GM12891 (cell line): ENCODE measurements around the gene OXT.
"Not testable (repeated sequence)": the region's sequence is repeated elsewhere in the genome, so short reads cannot be mapped to it uniquely, and the experiment has no call there.

ENCODE experiments used
- DNase-seq: peaks from one replicate; pipeline ENCODE4 v3.0.0; 2011; ENCODE audit warnings: low spot score; ENCODE audit not compliant: insufficient read length
- FAIRE-seq: peaks from 2 replicates; lab custom pipeline; 2011; peaks lifted over from hg19 to GRCh38; lab: Jason Lieb, UNC
- PAX5 ChIP-seq: IDR thresholded peaks from 2 replicates; pipeline ENCODE4 v1.6.1; 2011; ENCODE audit warnings: low read length, moderate library complexity, mild to moderate bottlenecking; ENCODE audit not compliant: insufficient read depth, severe bottlenecking
- POLR2A ChIP-seq: IDR thresholded peaks from 2 replicates; pipeline ENCODE4 v1.6.1; 2011; ENCODE audit warnings: low read depth, low read length, control low read depth
- POLR2AphosphoS5 ChIP-seq: IDR thresholded peaks from 2 replicates; pipeline ENCODE4 v1.6.1; 2011; ENCODE audit warnings: low read depth, low read length, control low read depth
- POU2F2 ChIP-seq: IDR thresholded peaks from 2 replicates; pipeline ENCODE4 v1.6.1; 2011; ENCODE audit warnings: low read depth, mild to moderate bottlenecking, control low read depth, low read length, moderate library complexity
- SPI1 ChIP-seq: IDR thresholded peaks from 2 replicates; pipeline ENCODE4 v1.6.1; 2011; ENCODE audit warnings: low read depth, low read length, control low read depth
- TAF1 ChIP-seq: IDR thresholded peaks from 2 replicates; pipeline ENCODE4 v1.6.1; 2011; ENCODE audit warnings: low read depth, low read length, control low read depth

OXT gene

DNA sequence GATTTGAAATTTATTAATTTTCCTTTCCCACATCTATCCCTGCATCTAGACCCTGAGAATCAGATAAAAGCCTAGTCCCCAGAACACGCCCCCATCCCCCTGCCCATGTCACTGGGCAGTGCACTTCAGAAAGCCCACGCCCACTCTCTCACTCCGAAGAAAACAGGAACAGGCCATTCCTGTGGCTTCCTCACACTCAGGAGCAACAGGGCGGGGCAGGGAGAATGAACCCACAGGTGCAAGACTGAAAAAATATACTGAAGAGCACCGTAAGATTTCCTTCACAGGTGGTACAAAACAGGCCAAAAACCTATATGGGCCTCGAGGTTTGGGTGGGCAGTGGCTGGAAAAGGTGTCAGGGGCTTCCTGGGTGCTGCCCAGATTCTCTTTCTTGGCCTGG is 3.4 kb downstream of the OXT start:
- TF ChIP-seq SPI1 (0 out of 2 replicates have a peak, but pooled peaks have one; percentile 7), POU2F2 (no peak)
- DNase-seq (no peak), FAIRE-seq (no peak)

GRCh38 chr20:3075315-3075714 is 3.9 kb downstream of the OXT start:
- not testable (repeated sequence) for DNase-seq, FAIRE-seq

GRCh38 chr20:3077618-3078134 is 6.3 kb downstream of the OXT start:
- TF ChIP-seq TAF1 (no peak), SPI1 (no peak), POLR2AphosphoS5 (no peak), POU2F2 (no peak), POLR2A (no peak)
- no peak for DNase-seq
- no peak for FAIRE-seq

GRCh38 chr20:3080939-3081388 is 9.5 kb downstream of the OXT start:
- no peak for FAIRE-seq
- TF ChIP-seq POLR2AphosphoS5: no peak
- TF ChIP-seq POLR2A: no peak
- TF ChIP-seq TAF1: no peak
- TF ChIP-seq SPI1: no peak
- TF ChIP-seq PAX5: no peak
- no peak for TF ChIP-seq POU2F2
- no peak for DNase-seq

GRCh38 chr20:3081641-3082040 is 10.2 kb downstream of the OXT start:
- no peak for TF ChIP-seq POLR2A
- DNase-seq (no peak), FAIRE-seq (no peak)

- no peak for DNase-seq
- TF ChIP-seq POU2F2: no peak
- no peak for TF ChIP-seq POLR2A
- TF ChIP-seq POLR2AphosphoS5: no peak
- TF ChIP-seq SPI1: no peak
- no peak for TF ChIP-seq PAX5
- TF ChIP-seq TAF1: no peak
- FAIRE-seq: no peak
These were observed 11.0 kb downstream of the OXT start for GRCh38 chr20:3082306-3082951.

- no peak for DNase-seq
- TF ChIP-seq POLR2A (no peak), SPI1 (no peak)
- no peak for FAIRE-seq
These were observed 11.8 kb downstream of the OXT start for GRCh38 chr20:3082955-3083952.

GRCh38 chr20:3084283-3084985 is 13.0 kb downstream of the OXT start, which contains the start of gene AVP:
AVP (minus strand) TSS chr20:3084724; CDS start chr20:3084674, 50 bp downstream.
- DNase-seq (no peak), FAIRE-seq (no peak)
- TF ChIP-seq POU2F2: no peak
- no peak for TF ChIP-seq SPI1
- TF ChIP-seq POLR2A: no peak
- no peak for TF ChIP-seq POLR2AphosphoS5
- no peak for TF ChIP-seq PAX5
- no peak for TF ChIP-seq TAF1

DNA sequence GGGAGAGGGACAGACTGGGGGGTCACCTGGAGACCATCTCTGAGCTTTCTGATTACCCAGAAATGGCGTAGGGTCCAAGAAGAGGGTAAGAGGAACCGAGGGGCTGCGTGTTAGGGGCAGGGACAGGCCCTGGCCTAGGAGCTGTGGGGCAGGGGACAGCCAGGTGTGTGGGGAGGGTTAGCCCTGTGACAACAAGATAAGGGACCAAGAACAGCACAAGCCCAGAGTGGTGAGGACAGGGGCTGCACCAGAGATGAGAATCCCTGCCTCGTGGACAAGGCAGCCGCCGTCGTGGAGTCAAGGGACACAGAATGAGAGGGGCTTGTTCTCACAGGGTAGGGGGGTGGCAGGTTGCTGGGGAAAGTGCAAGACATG is 13.6 kb downstream of the OXT start:
- no peak for FAIRE-seq
- TF ChIP-seq POLR2AphosphoS5 (no peak), SPI1 (no peak), POU2F2 (no peak), TAF1 (no peak), PAX5 (no peak), POLR2A (no peak)

GRCh38 chr20:3085571-3086072 is 14.2 kb downstream of the OXT start:
- FAIRE-seq (no peak), DNase-seq (no peak)
- TF ChIP-seq SPI1 (no peak), POU2F2 (no peak), TAF1 (no peak), POLR2AphosphoS5 (no peak), PAX5 (no peak), POLR2A (no peak)

More for the DNA sequence above, 13.6 kb downstream of the OXT start:
- no peak for DNase-seq
